NCI-H510A (cell line): ENCODE data around the gene APOL2.
"Not testable (repeated sequence)": the region's sequence is repeated elsewhere in the genome, so short reads cannot be mapped to it uniquely, and the experiment has no call there.

ENCODE experiments used
- DNase-seq: peaks from one replicate; lab custom pipeline; 2025; lab: John Stamatoyannopoulos, UW

APOL2 gene

GRCh38 chr22:36263216-36263673, 23.9 kb upstream of the APOL2 start:
- not testable (repeated sequence) for DNase-seq

DNA sequence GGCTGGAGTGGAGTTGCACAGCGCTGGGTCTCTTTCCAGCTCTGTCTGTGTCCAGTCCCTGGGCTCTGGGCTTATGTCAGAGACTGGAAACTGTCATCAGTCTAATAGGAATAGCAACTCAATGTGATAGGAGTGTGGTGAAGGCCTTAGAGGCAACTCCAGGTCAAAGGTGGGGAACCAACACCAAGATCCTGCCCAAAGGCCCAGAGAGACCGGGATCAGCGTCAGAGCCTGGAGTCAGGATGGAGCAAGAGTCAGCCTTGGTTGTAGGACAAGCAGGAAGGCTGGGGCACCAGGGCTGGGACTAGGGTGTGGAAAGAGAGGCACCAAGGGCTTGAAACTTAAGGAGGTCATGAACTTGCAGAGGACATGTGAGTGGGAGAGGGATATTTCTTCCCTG, 23.0 kb upstream of the APOL2 start:
- DNase-seq = not testable (repeated sequence)

- not testable (repeated sequence) for DNase-seq
Observed at GRCh38 chr22:36261675-36262074, 22.3 kb upstream of the APOL2 start.

DNA sequence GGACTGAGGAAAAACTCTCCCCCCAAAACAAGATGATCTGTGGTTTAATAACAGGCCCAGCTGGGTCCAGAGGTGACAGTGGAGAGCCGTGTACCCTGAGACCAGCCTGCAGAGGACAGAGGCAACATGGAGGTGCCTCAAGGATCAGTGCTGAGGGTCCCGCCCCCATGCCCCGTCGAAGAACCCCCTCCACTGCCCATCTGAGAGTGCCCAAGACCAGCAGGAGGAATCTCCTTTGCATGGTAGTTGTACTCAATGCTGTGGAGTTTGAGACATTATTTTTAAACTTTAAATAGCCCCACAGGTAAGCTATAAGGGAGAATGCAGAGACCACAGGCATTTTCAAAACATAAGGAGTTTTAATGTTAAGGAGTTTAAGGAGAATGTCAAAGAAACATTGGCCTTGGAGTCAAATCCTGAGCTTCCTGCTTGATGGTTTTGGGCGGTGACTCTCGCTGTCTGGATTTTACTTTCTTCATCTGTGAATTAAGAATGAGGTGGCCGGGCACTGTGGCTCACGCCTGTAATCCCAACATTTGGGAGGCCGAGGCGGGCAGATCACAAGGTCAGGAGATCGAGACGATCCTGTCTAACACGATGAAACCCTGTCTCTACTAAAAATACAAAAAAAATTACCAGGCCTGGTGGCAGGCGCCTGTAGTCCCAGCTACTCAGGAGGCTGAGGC, 20.4 kb upstream of the APOL2 start:
- no peak for DNase-seq

GRCh38 chr22:36258701-36259614, 19.6 kb upstream of the APOL2 start:
- DNase-seq = peak; percentile 43

DNA sequence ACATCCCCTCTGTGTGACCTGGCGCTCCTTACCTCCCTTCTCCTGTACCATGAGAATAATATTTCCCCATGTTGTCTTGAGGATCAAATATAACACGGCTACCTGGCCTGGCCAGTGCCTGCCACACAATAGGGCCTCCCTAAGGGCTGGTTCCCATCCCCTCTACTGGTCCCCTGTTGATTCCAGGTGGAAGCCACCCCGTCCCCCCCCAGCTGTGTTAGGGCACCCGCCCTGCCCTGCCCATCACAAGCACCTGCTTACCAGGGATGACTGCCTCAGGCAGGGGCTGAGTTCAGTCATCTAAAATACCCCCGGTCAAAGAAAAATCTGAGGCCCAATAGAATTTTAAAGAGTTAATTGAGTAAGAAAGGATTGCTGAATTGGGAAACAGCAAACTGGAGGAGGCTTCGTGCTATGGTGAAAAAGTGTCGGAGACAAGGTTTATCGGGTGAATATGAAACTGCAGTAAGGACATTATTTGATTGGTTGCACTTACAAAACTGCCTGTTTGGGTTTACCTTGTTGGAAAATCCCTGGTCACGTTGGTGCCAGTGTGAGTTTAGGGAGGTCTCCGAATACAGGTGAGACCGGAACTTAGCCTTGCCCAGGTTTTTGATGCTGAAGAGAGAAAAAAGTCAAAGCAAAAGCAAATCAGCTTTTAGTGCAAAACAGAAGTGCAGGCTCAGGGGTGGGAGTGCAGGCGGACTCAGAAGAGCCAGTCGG, 18.8 kb upstream of the APOL2 start:
- DNase-seq = no peak

- no peak for DNase-seq
Observed at GRCh38 chr22:36257308-36257707, 18.0 kb upstream of the APOL2 start.

GRCh38 chr22:36256478-36256877, 17.2 kb upstream of the APOL2 start:
- no peak for DNase-seq

GRCh38 chr22:36255572-36255971, 16.2 kb upstream of the APOL2 start:
- not testable (repeated sequence) for DNase-seq

DNA sequence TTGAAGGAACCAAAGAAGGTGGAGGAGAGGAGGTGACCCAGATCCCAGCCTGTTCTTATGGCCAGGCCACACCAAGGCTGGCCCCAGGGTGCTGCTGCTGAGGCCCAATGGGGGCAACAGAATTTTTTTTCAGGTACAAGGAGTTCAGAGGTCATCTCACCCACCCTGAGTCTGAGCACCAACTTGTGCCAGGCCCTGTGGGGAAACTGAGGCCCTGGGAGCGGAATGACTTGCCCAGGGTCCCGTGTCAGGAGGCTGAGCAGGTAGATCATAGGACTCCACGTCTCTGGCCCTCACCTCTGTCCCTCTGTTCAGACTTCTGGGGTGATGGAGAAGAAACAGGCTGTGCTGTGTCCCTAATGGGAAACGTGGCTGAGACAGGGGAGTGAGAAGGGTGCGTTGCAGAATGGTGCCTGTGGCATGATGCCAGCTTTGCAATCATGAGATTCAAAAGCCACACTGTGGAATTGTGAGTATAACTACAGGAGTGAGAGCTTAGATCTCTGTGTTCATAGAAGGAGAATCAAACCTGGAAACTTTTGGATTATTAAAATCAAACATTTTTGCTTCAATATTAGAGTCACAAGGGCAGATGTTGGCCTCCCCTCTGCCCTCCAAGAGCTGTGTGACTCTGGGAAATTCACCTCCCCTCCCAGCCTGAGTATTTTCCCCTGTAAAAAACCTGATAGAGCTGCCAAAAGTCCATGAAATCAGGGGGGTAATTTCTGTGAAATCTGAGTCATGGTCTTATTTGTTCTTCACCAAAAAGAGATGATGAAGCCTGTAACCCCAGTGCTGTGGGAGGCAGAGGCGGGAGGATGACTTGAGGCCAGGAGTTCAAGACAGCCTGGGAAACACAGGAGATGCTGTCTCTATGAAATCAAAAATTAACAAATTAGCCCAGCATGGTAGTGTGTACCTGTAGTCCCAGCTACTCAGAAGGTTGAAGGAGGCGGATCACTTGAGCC, 14.5 kb upstream of the APOL2 start:
- DNase-seq = no peak

GRCh38 chr22:36252754-36253522, 13.6 kb upstream of the APOL2 start, which contains the start of gene APOL1:
Gene APOL1, plus strand, starts transcription at chr22:36253133. Its CDS starts 1,823 bp downstream, at chr22:36254956.
- DNase-seq = no peak

DNA sequence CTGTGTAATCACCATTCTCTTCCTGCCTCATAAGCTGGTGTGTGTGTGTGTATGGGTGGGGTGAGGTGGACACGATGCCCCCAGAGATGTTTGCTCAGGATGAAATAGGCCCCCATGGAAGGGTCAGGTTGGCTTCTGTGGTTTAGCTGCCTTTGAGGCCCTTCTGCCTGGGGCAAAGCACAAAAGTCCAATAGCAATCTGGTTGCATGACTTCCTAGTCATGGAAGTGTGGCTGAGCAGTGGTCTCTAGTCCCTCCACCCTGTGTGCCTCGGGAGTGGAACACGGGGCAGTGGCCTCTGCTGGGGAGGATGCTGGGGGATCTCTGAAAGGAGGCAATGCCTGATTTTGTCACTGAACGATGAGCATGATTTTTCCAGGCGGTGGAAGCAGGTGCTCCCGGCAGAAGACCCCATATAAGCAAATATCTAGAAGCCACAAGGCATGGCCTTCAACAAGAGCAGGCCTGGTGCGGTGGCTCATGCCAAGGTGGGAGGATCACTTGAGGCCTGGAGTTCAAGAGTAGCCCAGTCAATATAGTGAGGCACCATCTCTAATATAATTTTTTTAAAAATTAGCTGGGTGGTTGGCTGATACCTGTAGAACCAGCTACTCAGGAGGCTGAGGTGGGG, 12.8 kb upstream of the APOL2 start:
- DNase-seq = not testable (repeated sequence)

- not testable (repeated sequence) for DNase-seq
Observed at GRCh38 chr22:36250292-36250960, 11.1 kb upstream of the APOL2 start.

DNA sequence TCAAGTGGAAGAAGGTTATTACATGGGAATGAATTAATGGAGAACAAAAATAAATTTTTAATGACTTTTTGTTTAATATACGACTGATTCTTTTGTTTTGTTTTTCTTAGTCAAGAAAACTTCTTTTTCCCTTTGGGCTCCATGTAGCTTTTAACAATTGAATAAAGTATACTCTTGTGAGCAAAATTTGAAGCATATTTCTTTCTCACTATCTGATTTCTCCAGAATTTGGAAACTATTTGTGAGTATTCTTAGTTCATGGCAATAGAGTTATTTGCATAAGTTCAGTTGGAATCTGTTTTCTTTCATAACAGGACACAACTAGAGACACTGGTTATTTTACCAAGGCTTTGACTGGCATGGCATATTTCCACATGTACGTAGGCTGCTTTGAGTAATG, 9.8 kb upstream of the APOL2 start:
- no peak for DNase-seq

- DNase-seq = no peak
Observed at GRCh38 chr22:36247955-36248354, 8.6 kb upstream of the APOL2 start.

DNA sequence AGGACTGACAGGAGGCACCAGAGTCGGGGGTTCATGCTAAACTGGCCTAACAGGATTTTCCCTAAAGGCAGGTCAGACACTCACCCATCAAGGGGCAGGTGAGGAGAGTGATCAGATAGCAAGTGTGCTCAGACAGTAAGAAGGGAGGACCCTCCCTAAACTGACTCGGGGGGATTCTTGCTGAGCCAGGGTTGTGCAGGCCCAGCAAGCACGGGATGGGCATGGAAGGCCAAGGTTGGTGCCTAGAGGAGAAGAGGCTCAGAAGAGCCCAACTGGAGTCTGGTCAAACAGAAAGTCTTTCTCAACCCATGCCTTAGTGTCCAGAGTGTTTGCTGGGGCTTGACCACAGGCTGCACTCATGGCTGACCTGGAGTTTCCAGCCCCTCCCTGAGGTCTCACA, 7.4 kb upstream of the APOL2 start:
- DNase-seq = no peak

- no peak for DNase-seq
Observed at GRCh38 chr22:36245805-36246356, 6.6 kb upstream of the APOL2 start.

- no peak for DNase-seq
Observed at GRCh38 chr22:36244522-36245391, 5.4 kb upstream of the APOL2 start.
